Activated T-helper 2 cell treated with anti-CD3 and anti-CD28 coated beads, Interferon-gamma antibody, Interleukin-2, Interleukin-4, amounts not matched to agents 10 μg/mL and 5 μg/mL and 100 μg/mL, durations not matched to agents 14 hours and 24 hours and 36 hours (primary cell): ENCODE data around the gene SUPT20HL1. TPM values are rescaled to one million over a fixed set of nuclear protein-coding genes. Genes with fewer than 3 reads are reported as not detected.
"Not testable (repeated sequence)": the region's sequence is repeated elsewhere in the genome, so short reads cannot be mapped to it uniquely, and the experiment has no call there.

Experiments
- DNase-seq: peaks from one replicate; pipeline ENCODE4 v3.0.0; 2021; ENCODE audit warnings: low spot score
- H3K27ac Mint-ChIP-seq: one replicate; pipeline ENCODE4 v1.8.0; 2021; ENCODE audit warnings: mixed read lengths
- H3K27me3 Mint-ChIP-seq: one replicate; pipeline ENCODE4 v1.8.0; 2021; ENCODE audit warnings: low read depth, mixed read lengths
- H3K36me3 Mint-ChIP-seq: one replicate; pipeline ENCODE4 v1.8.0; 2021; ENCODE audit warnings: low read depth, mixed read lengths
- H3K4me1 Mint-ChIP-seq: one replicate; pipeline ENCODE4 v1.8.0; 2021; ENCODE audit warnings: low read depth, mixed read lengths
- H3K4me3 Mint-ChIP-seq: one replicate; pipeline ENCODE4 v1.8.0; 2021; ENCODE audit warnings: low read depth, mild to moderate bottlenecking, moderate library complexity, mixed read lengths
- H3K9me3 Mint-ChIP-seq: one replicate; pipeline ENCODE4 v1.8.0; 2021; ENCODE audit warnings: mixed read lengths
- intact Hi-C: fragments of 100-400 bp; cut with micrococcal nuclease; formaldehyde crosslinking; loops from one replicate; pipeline ENCODE4 v1.15.1; 2023
- total RNA-seq: library from RNA; stranded (reverse); gene quantifications from 2 replicates; pipeline ENCODE4 v1.2.3, GENCODE V29; 2022

SUPT20HL1 gene
- total RNA-seq, 1 donor from 2014 or later: not detected

GRCh38 chrX:24369816-24370215, 9.4 kb downstream of the SUPT20HL1 start:
- Mint-ChIP-seq H3K36me3 (no peaks in the 10 kb centered on the region), H3K4me1 (peaks cover 10% of the 10 kb centered on the region), H3K27me3 (peaks cover 5% of the 10 kb centered on the region), H3K27ac (no peak overlapping the region), H3K4me3 (no peak overlapping the region), H3K9me3 (no peaks in the 10 kb centered on the region)
- intact Hi-C loops: no loop called here
- no peak for DNase-seq

GRCh38 chrX:24371391-24371972, 11.0 kb downstream of the SUPT20HL1 start:
- intact Hi-C loops: loop anchor here (1.0 kb wide), 1 partner anchor 112 kb away; no protein-coding TSS in a partner anchor
- H3K36me3 Mint-ChIP-seq: no peaks in the 10 kb centered on the region
- DNase-seq: peak; percentile 28
- peak overlapping the region; percentile 45 for H3K4me3 Mint-ChIP-seq
- H3K9me3 Mint-ChIP-seq: no peaks in the 10 kb centered on the region
- no peak overlapping the region for H3K27ac Mint-ChIP-seq
- H3K27me3 Mint-ChIP-seq: peaks cover 5% of the 10 kb centered on the region
- peaks cover 10% of the 10 kb centered on the region for H3K4me1 Mint-ChIP-seq

- intact Hi-C loops: no loop called here
- H3K36me3 Mint-ChIP-seq: no peaks in the 10 kb centered on the region
- H3K4me1 Mint-ChIP-seq: peaks cover 10% of the 10 kb centered on the region
- no peak overlapping the region for H3K27ac Mint-ChIP-seq
- DNase-seq: no peak
- H3K4me3 Mint-ChIP-seq: no peak overlapping the region
- H3K27me3 Mint-ChIP-seq: peaks cover 10% of the 10 kb centered on the region
- H3K9me3 Mint-ChIP-seq: no peaks in the 10 kb centered on the region
These were observed 11.8 kb downstream of the SUPT20HL1 start for GRCh38 chrX:24372021-24372763.

- H3K9me3 Mint-ChIP-seq: no peaks in the 10 kb centered on the region
- DNase-seq: no peak
- intact Hi-C loops: no loop called here
- H3K27me3 Mint-ChIP-seq: peaks cover 11% of the 10 kb centered on the region
- H3K4me1 Mint-ChIP-seq: peaks cover 10% of the 10 kb centered on the region
- H3K4me3 Mint-ChIP-seq: no peak overlapping the region
- H3K27ac Mint-ChIP-seq: no peak overlapping the region
- H3K36me3 Mint-ChIP-seq: no peaks in the 10 kb centered on the region
These were observed 15.2 kb downstream of the SUPT20HL1 start for GRCh38 chrX:24375600-24376131.

GRCh38 chrX:24376403-24376802, 16.0 kb downstream of the SUPT20HL1 start:
- H3K36me3 Mint-ChIP-seq: no peaks in the 10 kb centered on the region
- peaks cover 6% of the 10 kb centered on the region for H3K4me1 Mint-ChIP-seq
- H3K4me3 Mint-ChIP-seq: no peak overlapping the region
- DNase-seq: no peak
- intact Hi-C loops: no loop called here
- no peaks in the 10 kb centered on the region for H3K9me3 Mint-ChIP-seq
- H3K27ac Mint-ChIP-seq: no peak overlapping the region
- peaks cover 10% of the 10 kb centered on the region for H3K27me3 Mint-ChIP-seq

- intact Hi-C loops: no loop called here
- DNase-seq: no peak
- H3K27me3 Mint-ChIP-seq: peaks cover 10% of the 10 kb centered on the region
- no peak overlapping the region for H3K27ac Mint-ChIP-seq
- H3K36me3 Mint-ChIP-seq: no peaks in the 10 kb centered on the region
- H3K4me3 Mint-ChIP-seq: no peak overlapping the region
- H3K4me1 Mint-ChIP-seq: no peaks in the 10 kb centered on the region
- H3K9me3 Mint-ChIP-seq: no peaks in the 10 kb centered on the region
These were observed 16.8 kb downstream of the SUPT20HL1 start for GRCh38 chrX:24377195-24377594.

GRCh38 chrX:24377911-24378468, 17.6 kb downstream of the SUPT20HL1 start:
- Mint-ChIP-seq H3K4me1 (no peaks in the 10 kb centered on the region), H3K27me3 (peaks cover 11% of the 10 kb centered on the region), H3K36me3 (no peaks in the 10 kb centered on the region), H3K27ac (no peak overlapping the region), H3K9me3 (no peaks in the 10 kb centered on the region), H3K4me3 (no peak overlapping the region)
- intact Hi-C loops: no loop called here
- no peak for DNase-seq

- Mint-ChIP-seq H3K27me3 (peaks cover 17% of the 10 kb centered on the region), H3K4me1 (no peaks in the 10 kb centered on the region), H3K9me3 (no peaks in the 10 kb centered on the region), H3K27ac (no peak overlapping the region), H3K36me3 (no peaks in the 10 kb centered on the region), H3K4me3 (no peak overlapping the region)
- intact Hi-C loops: no loop called here
- no peak for DNase-seq
These were observed 18.3 kb downstream of the SUPT20HL1 start for GRCh38 chrX:24378706-24379105.

GRCh38 chrX:24380262-24381187, 20.1 kb downstream of the SUPT20HL1 start:
- Mint-ChIP-seq H3K27me3 (peaks cover 31% of the 10 kb centered on the region), H3K36me3 (no peaks in the 10 kb centered on the region), H3K27ac (no peak overlapping the region), H3K4me3 (no peak overlapping the region), H3K4me1 (no peaks in the 10 kb centered on the region), H3K9me3 (no peaks in the 10 kb centered on the region)
- intact Hi-C loops: no loop called here
- DNase-seq: no peak

- intact Hi-C loops, H3K4me1 Mint-ChIP-seq, DNase-seq, H3K4me3 Mint-ChIP-seq, H3K9me3 Mint-ChIP-seq, H3K36me3 Mint-ChIP-seq, H3K27ac Mint-ChIP-seq: not testable (repeated sequence)
- peaks cover 29% of the 10 kb centered on the region for H3K27me3 Mint-ChIP-seq
These were observed 21.9 kb downstream of the SUPT20HL1 start for GRCh38 chrX:24382315-24382714.

GRCh38 chrX:24387724-24388123, 27.3 kb downstream of the SUPT20HL1 start:
- Mint-ChIP-seq H3K27me3 (peaks cover 31% of the 10 kb centered on the region), H3K9me3 (no peaks in the 10 kb centered on the region), H3K4me1 (no peaks in the 10 kb centered on the region), H3K36me3 (no peaks in the 10 kb centered on the region), H3K4me3 (no peak overlapping the region), H3K27ac (no peak overlapping the region)
- intact Hi-C loops: no loop called here
- DNase-seq: no peak

GRCh38 chrX:24391389-24391788, 30.9 kb downstream of the SUPT20HL1 start:
- Mint-ChIP-seq H3K27ac (no peak overlapping the region), H3K4me3 (no peak overlapping the region), H3K4me1 (no peaks in the 10 kb centered on the region), H3K9me3 (no peaks in the 10 kb centered on the region), H3K36me3 (no peaks in the 10 kb centered on the region), H3K27me3 (peaks cover 15% of the 10 kb centered on the region)
- intact Hi-C loops: loop anchor here (10.0 kb wide), 1 partner anchor 343 kb away; no protein-coding TSS in a partner anchor
- DNase-seq: no peak
